Measurements from ENCODE around the gene EME2.

Gene EME2

DNA sequence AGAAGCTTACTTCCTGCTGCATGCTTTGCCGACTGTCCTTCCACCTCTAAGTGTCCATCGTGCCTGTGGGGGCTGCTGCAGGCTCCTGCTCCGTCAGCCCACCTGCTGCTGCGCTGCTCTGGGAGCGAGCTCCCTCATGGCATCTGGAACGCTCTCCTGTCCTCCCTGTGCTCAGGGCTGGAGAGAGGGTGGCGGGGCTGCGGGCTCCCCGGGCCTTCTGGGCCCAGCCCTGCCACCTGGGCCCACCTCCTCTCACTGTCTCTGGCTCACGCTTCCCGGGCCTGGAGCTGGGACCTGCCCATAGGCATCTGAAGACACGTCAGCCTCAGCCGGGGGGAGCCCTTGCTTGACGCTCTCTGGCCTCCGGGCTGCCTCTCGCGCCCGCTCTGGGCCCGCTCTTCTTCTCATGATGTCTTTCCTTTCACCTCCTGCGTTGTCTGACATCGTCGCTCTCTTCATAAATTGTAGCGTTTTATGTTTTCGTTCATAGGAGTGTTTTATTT is 28.2 kb upstream of the EME2 start:
- DNase-seq (no peak), ATAC-seq (ENCODE audit: insufficient read depth, low read depth) (no peak)
- Histone ChIP-seq H3K4me2 (ENCODE audit: insufficient read depth, low read length) (no peak overlapping the region), H3K9ac (ENCODE audit: low read depth, low read length) (no peak overlapping the region), H3K79me2 (ENCODE audit: insufficient read depth, low read length) (peaks cover 5% of the 10 kb centered on the region; the same call in 1 of the 2 replicates), H3K9me3 (ENCODE audit: insufficient read depth, low read length, severe bottlenecking) (peaks cover 4% of the 10 kb centered on the region), H2AFZ (ENCODE audit: low read depth, low read length) (no peak overlapping the region), H3K27ac (ENCODE audit: low read length) (no peak overlapping the region), H3K36me3 (ENCODE audit: insufficient read depth, low read length) (peaks cover 80% of the 10 kb centered on the region), H3K4me3 (ENCODE audit: low read depth in 1 of 2, low read length in 2 of 2) (no peak overlapping the region), H3K4me1 (ENCODE audit: insufficient read depth, low read length) (no peaks in the 10 kb centered on the region), H3K27me3 (ENCODE audit: insufficient read depth, low read length, poor library complexity) (no peaks in the 10 kb centered on the region), H4K20me1 (ENCODE audit: insufficient read depth, low read length) (peaks cover 17% of the 10 kb centered on the region)
- TF ChIP-seq, protein P1, sequence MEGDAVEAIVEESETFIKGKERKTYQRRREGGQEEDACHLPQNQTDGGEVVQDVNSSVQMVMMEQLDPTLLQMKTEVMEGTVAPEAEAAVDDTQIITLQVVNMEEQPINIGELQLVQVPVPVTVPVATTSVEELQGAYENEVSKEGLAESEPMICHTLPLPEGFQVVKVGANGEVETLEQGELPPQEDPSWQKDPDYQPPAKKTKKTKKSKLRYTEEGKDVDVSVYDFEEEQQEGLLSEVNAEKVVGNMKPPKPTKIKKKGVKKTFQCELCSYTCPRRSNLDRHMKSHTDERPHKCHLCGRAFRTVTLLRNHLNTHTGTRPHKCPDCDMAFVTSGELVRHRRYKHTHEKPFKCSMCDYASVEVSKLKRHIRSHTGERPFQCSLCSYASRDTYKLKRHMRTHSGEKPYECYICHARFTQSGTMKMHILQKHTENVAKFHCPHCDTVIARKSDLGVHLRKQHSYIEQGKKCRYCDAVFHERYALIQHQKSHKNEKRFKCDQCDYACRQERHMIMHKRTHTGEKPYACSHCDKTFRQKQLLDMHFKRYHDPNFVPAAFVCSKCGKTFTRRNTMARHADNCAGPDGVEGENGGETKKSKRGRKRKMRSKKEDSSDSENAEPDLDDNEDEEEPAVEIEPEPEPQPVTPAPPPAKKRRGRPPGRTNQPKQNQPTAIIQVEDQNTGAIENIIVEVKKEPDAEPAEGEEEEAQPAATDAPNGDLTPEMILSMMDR (IDR thresholded peaks at IDR 0.05; ENCODE audit: borderline replicate concordance, extremely low read depth, low read length, poor library complexity, severe bottlenecking), result no peak
- no peak for TF ChIP-seq EZH2 (IDR thresholded peaks at IDR 0.05; ENCODE audit: borderline replicate concordance, low read depth, low read length, severe bottlenecking)

DNA sequence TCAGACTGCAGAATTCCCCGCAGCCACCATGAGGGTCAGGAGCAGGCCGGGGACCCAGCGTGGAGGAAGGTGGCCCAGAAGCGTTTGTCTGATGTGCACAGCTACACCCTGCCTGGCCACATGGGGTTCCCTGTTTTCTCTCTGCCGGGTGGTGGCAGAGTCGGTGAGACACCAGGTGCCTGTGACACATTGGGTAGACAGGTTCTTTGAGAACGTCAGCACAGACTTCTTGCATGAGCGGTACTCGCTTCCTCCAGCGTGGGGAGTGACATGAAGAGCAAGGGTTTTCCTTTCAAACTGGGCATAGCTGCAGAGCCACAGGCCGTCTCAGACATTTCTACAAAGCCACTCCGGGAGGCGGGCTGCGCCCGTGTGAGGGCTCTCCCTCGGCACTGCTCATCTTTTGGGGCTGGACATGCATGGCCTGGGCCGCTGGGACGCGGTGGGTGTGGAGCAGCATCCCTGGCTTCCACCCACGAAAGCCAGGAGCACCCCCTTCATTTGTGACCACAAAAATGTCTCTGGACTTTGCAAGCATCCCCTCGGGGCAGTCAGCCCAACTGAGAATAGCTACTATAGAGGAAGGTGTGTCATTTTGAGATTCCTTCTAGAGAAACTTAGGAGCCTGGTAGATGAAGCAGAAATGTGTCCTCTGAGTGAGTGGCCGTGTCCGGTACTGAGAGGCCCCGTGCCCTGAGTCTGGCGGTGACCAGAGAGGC is 27.3 kb upstream of the EME2 start:
- TF ChIP-seq, protein P1 (IDR thresholded peaks at IDR 0.05; ENCODE audit: borderline replicate concordance, extremely low read depth, low read length, poor library complexity, severe bottlenecking), result no peak
- no peak for TF ChIP-seq EZH2 (IDR thresholded peaks at IDR 0.05; ENCODE audit: borderline replicate concordance, low read depth, low read length, severe bottlenecking)
- Histone ChIP-seq H3K27ac (ENCODE audit: low read length) (no peak overlapping the region), H3K79me2 (ENCODE audit: insufficient read depth, low read length) (0 out of 2 replicates have a peak, but pooled peaks cover 2% of the 10 kb centered on the region), H3K9me3 (ENCODE audit: insufficient read depth, low read length, severe bottlenecking) (no peaks in the 10 kb centered on the region), H3K4me1 (ENCODE audit: insufficient read depth, low read length) (no peaks in the 10 kb centered on the region), H2AFZ (ENCODE audit: low read depth, low read length) (no peak overlapping the region), H4K20me1 (ENCODE audit: insufficient read depth, low read length) (peaks cover 19% of the 10 kb centered on the region), H3K36me3 (ENCODE audit: insufficient read depth, low read length) (peaks cover 77% of the 10 kb centered on the region), H3K9ac (ENCODE audit: low read depth, low read length) (no peak overlapping the region), H3K27me3 (ENCODE audit: insufficient read depth, low read length, poor library complexity) (no peaks in the 10 kb centered on the region), H3K4me2 (ENCODE audit: insufficient read depth, low read length) (no peak overlapping the region), H3K4me3 (ENCODE audit: low read depth in 1 of 2, low read length in 2 of 2) (no peak overlapping the region)
- DNase-seq, result no peak
- no peak for ATAC-seq (ENCODE audit: insufficient read depth, low read depth)

DNA sequence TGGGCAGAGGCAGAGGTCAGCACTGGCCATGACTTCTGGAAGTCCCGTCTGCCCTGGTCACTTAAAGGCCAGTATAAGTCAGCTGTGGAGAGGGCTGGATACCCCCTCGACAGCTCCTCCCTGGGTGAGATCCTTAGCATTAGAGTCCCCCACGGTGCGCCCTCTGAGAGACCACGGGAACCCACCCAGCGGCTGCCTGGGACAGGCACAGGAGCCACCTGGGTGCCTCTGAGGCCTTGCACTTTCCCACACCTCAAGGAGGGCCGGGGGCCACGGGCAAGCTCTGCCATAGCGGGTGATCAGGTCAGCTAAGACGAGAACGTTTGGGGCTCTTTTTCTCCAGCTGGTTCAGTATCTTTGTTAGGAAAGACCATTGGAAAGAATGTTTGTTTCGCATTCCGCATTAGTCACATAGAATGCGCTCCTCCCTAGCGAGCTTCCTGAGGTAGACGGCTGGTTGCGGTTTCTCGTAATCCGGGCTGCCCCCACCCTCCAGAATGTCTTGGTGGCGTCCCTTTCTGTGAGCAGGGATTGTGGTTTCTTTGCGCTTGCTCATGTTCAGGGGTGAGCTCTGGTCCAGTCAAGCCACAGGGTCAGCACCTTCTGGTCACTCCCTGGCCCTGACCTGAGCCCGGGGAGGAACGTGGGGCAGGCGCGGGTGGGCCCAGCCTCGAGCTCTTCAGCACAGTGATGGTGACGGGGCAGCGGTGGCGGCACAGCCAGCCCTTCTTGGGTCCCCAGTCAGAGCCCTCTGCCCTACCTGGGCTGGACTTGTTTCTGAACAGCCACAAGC is 26.5 kb upstream of the EME2 start:
- Histone ChIP-seq H3K79me2 (ENCODE audit: insufficient read depth, low read length) (no peaks in the 10 kb centered on the region), H3K9me3 (ENCODE audit: insufficient read depth, low read length, severe bottlenecking) (no peaks in the 10 kb centered on the region), H3K4me1 (ENCODE audit: insufficient read depth, low read length) (no peaks in the 10 kb centered on the region), H3K36me3 (ENCODE audit: insufficient read depth, low read length) (peaks cover 76% of the 10 kb centered on the region), H3K27me3 (ENCODE audit: insufficient read depth, low read length, poor library complexity) (no peaks in the 10 kb centered on the region), H2AFZ (ENCODE audit: low read depth, low read length) (no peak overlapping the region), H3K4me2 (ENCODE audit: insufficient read depth, low read length) (no peak overlapping the region), H4K20me1 (ENCODE audit: insufficient read depth, low read length) (peaks cover 14% of the 10 kb centered on the region), H3K9ac (ENCODE audit: low read depth, low read length) (no peak overlapping the region), H3K4me3 (ENCODE audit: low read depth in 1 of 2, low read length in 2 of 2) (no peak overlapping the region), H3K27ac (ENCODE audit: low read length) (no peak overlapping the region)
- DNase-seq (no peak), ATAC-seq (ENCODE audit: insufficient read depth, low read depth) (no peak)
- no peak for TF ChIP-seq EZH2 (IDR thresholded peaks at IDR 0.05; ENCODE audit: borderline replicate concordance, low read depth, low read length, severe bottlenecking)
- TF ChIP-seq, protein P1 (IDR thresholded peaks at IDR 0.05; ENCODE audit: borderline replicate concordance, extremely low read depth, low read length, poor library complexity, severe bottlenecking), result no peak
